ENCODE measurements around the gene BBS9.

- TF ChIP-seq, protein P1, sequence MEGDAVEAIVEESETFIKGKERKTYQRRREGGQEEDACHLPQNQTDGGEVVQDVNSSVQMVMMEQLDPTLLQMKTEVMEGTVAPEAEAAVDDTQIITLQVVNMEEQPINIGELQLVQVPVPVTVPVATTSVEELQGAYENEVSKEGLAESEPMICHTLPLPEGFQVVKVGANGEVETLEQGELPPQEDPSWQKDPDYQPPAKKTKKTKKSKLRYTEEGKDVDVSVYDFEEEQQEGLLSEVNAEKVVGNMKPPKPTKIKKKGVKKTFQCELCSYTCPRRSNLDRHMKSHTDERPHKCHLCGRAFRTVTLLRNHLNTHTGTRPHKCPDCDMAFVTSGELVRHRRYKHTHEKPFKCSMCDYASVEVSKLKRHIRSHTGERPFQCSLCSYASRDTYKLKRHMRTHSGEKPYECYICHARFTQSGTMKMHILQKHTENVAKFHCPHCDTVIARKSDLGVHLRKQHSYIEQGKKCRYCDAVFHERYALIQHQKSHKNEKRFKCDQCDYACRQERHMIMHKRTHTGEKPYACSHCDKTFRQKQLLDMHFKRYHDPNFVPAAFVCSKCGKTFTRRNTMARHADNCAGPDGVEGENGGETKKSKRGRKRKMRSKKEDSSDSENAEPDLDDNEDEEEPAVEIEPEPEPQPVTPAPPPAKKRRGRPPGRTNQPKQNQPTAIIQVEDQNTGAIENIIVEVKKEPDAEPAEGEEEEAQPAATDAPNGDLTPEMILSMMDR (IDR thresholded peaks at IDR 0.05) = no peak
- no peak for TF ChIP-seq POLR2A (IDR thresholded peaks at IDR 0.05)
Measured at GRCh38 chr7:33327427-33327826, 198.1 kb downstream of the BBS9 start.

Measured in testis (tissue), 2 donors.